Suprapubic skin (tissue), 4 donors: ENCODE measurements around the gene CFAP107.

ENCODE experiments used
- CTCF ChIP-seq, 2 donors: fragments of 200-600 bp in 1 of 2; fragments of 450-650 bp in 1 of 2; sonication (generic) in 1 of 2; IDR thresholded peaks; one replicate each; pipeline ENCODE4 v1.5.1; 2016 to 2019; ENCODE audit warnings: antibody characterized with exemption in 2 of 2, mild to moderate bottlenecking in 1 of 2, moderate library complexity in 1 of 2
- POLR2A ChIP-seq, 2 donors: fragments of 450-650 bp; IDR thresholded peaks; one replicate each; pipeline ENCODE4 v1.6.1; 2017; ENCODE audit warnings: antibody characterized with exemption in 2 of 2, mild to moderate bottlenecking in 2 of 2, moderate library complexity in 2 of 2
- POLR2AphosphoS5 ChIP-seq, 3 donors: sonication (generic); formaldehyde crosslinking; IDR thresholded peaks; one replicate each; pipeline ENCODE4 v1.6.1; 2017; ENCODE audit warnings: antibody characterized with exemption in 3 of 3

- TF ChIP-seq CTCF (IDR thresholded peaks at IDR 0.05): no peak
- TF ChIP-seq POLR2A (IDR thresholded peaks at IDR 0.05): no peak
- no peak for TF ChIP-seq POLR2AphosphoS5 (IDR thresholded peaks at IDR 0.05)
Observed at GRCh38 chr1:12773438-12773837, 27.4 kb downstream of the CFAP107 start, which contains the start of gene PRAMEF12.
